HCT116 (cell line): ENCODE data around the gene MRPL21. TPM values are rescaled to one million over a fixed set of nuclear protein-coding genes. Genes with fewer than 3 reads are reported as not detected.

Experiments used
- ATAC-seq: fragments of 200-7000 bp; cut with Tn5 transposase; 2 replicates; pipeline ENCODE4 v1.9.1; 2020; ENCODE audit warnings: mild to moderate bottlenecking, moderate library complexity
- BruUV-seq: library from RNA; stranded (reverse); fragments of 400-500 nt; replicated peaks from 2 replicates; lab custom pipeline; 2021; lab: Mats Ljungman, UMichigan
- CTCF ChIA-PET: fragments of 300-600 bp; sonication (Branson Sonifier 250); formaldehyde crosslinking; loops from one replicate; lab custom pipeline; 2021; ENCODE audit warnings: antibody characterized with exemption; lab: Charles Lee
- POLR2A ChIA-PET: fragments of 300-600, 350-600 bp; sonication (Branson Sonifier 250); formaldehyde crosslinking; loops from one replicate; lab custom pipeline; 2021; ENCODE audit warnings: antibody characterized with exemption; lab: Charles Lee
- RAD21 ChIA-PET, 2 experiments: fragments of 300-600 bp; sonication (Branson Sonifier 250); formaldehyde crosslinking; loops; one replicate each; lab custom pipeline; 2023; ENCODE audit warnings: low total read pairs in 2 of 2; ENCODE audit not compliant: uncharacterized antibody in 2 of 2, unreplicated experiment in 2 of 2, low non-redundant PET in 1 of 2; lab: Charles Lee
- DNase-seq: peaks from one replicate; pipeline ENCODE4 v3.0.0-alpha.2; 2010; ENCODE audit warnings: low read depth, low spot score
- H2AFZ ChIP-seq: fragments of 200-600 bp; shearing (Covaris generic), sonication (generic); 2 replicates; pipeline ENCODE4 v1.6.1; 2017; ENCODE audit warnings: low read depth, mixed run types, mixed read lengths, antibody characterized with exemption, low read length; ENCODE audit not compliant: poor library complexity, severe bottlenecking
- H3K27ac ChIP-seq: 2 replicates; pipeline ENCODE4 v1.5.1; 2012; ENCODE audit warnings: low read depth, low read length
- H3K27me3 ChIP-seq: fragments of 200-600 bp; sonication (generic); 2 replicates; pipeline ENCODE4 v1.6.1; 2016; ENCODE audit warnings: mixed run types, low read length, mixed read lengths; ENCODE audit not compliant: insufficient read depth
- H3K36me3 ChIP-seq, 2 experiments: fragments of 200-500 bp in 1 of 2; fragments of 200-600 bp in 1 of 2; sonication (Bioruptor generic) in 1 of 2; sonication (generic) in 1 of 2; 2 replicates each; pipeline versions ENCODE4 v1.5.1 to v1.6.1; 2014 to 2016; ENCODE audit warnings: low read length in 2 of 2, inconsistent platforms in 1 of 2, mixed read lengths in 1 of 2, mixed run types in 1 of 2; ENCODE audit not compliant: insufficient read depth in 2 of 2, control insufficient read depth in 1 of 2
- H3K4me1 ChIP-seq, 2 experiments: fragments of 200-600 bp in 1 of 2; sonication (generic) in 1 of 2; 2 replicates each; pipeline versions ENCODE4 v1.5.1 to v1.6.1; 2012 to 2017; ENCODE audit warnings: low read length in 2 of 2, inconsistent platforms in 1 of 2, mild to moderate bottlenecking in 1 of 2, mixed read lengths in 1 of 2, mixed run types in 1 of 2, moderate library complexity in 1 of 2; ENCODE audit not compliant: insufficient read depth in 2 of 2, control insufficient read depth in 1 of 2
- H3K4me2 ChIP-seq: fragments of 200-600 bp; sonication (generic); 2 replicates; pipeline ENCODE4 v1.6.1; 2017; ENCODE audit warnings: mixed run types, low read length, mixed read lengths
- H3K4me3 ChIP-seq, 2 experiments: fragments of 200-600 bp in 1 of 2; sonication (generic) in 1 of 2; replicated peaks in 1 of 2; 2 replicates each; pipeline ENCODE4 v1.5.1; 2011 to 2016; ENCODE audit warnings: low read length in 2 of 2, control low read depth in 1 of 2, low read depth in 1 of 2, mild to moderate bottlenecking in 1 of 2, mixed read lengths in 1 of 2, mixed run types in 1 of 2
- H3K79me2 ChIP-seq: fragments of 200-600 bp; sonication (generic); 2 replicates; pipeline ENCODE4 v1.6.1; 2017; ENCODE audit warnings: mild to moderate bottlenecking, mixed run types, low read length, moderate library complexity, mixed read lengths; ENCODE audit not compliant: insufficient read depth
- H3K9ac ChIP-seq: fragments of 200-600 bp; sonication (generic); 2 replicates; pipeline ENCODE4 v1.6.1; 2016; ENCODE audit warnings: low read length, mixed read lengths
- H3K9me2 ChIP-seq: fragments of 200-600 bp; sonication (generic), shearing (Covaris generic); 2 replicates; pipeline ENCODE4 v1.6.1; 2017; ENCODE audit warnings: mixed run types, mild to moderate bottlenecking, moderate library complexity; ENCODE audit not compliant: insufficient read depth
- H3K9me3 ChIP-seq, 2 experiments: fragments of 200-500 bp in 1 of 2; fragments of 200-600 bp in 1 of 2; sonication (Bioruptor generic) in 1 of 2; sonication (generic) in 1 of 2; 2 replicates each; pipeline ENCODE4 v1.6.1; 2014 to 2017; ENCODE audit warnings: low read length in 2 of 2, mixed read lengths in 2 of 2, inconsistent platforms in 1 of 2, low read depth in 1 of 2, mild to moderate bottlenecking in 1 of 2, mixed run types in 1 of 2, moderate library complexity in 1 of 2; ENCODE audit not compliant: control insufficient read depth in 1 of 2, insufficient read depth in 1 of 2
- H4K20me1 ChIP-seq: fragments of 200-600 bp; sonication (generic), shearing (Covaris generic); 2 replicates; pipeline ENCODE4 v1.6.1; 2017; ENCODE audit warnings: mixed run types, mild to moderate bottlenecking, moderate library complexity; ENCODE audit not compliant: insufficient read depth
- EGR1 ChIP-seq: IDR thresholded peaks from 2 replicates; pipeline ENCODE4 v1.6.1; 2012; ENCODE audit warnings: low read depth
- ELF1 ChIP-seq: IDR thresholded peaks from 2 replicates; pipeline ENCODE4 v1.6.1; 2012; ENCODE audit warnings: low read depth, borderline replicate concordance
- EZH2 ChIP-seq: fragments of 200-600 bp; sonication (generic); IDR thresholded peaks from 2 replicates; pipeline ENCODE4 v1.6.1; 2017; ENCODE audit warnings: antibody characterized with exemption, mixed run types
- EZH2phosphoT487 ChIP-seq: fragments of 200-600 bp; IDR thresholded peaks from 2 replicates; pipeline ENCODE4 v1.6.1; 2018; ENCODE audit warnings: antibody characterized with exemption, borderline replicate concordance
- MAX ChIP-seq: IDR thresholded peaks from 2 replicates; pipeline ENCODE4 v1.6.1; 2012
- POLR2A ChIP-seq: IDR thresholded peaks from 2 replicates; pipeline ENCODE4 v1.7.0; 2011; ENCODE audit warnings: borderline replicate concordance; ENCODE audit not compliant: insufficient read depth, insufficient read length; ENCODE audit errors: extremely low read depth
- POLR2AphosphoS5 ChIP-seq: IDR thresholded peaks from 2 replicates; pipeline ENCODE4 v1.6.1; 2011; ENCODE audit warnings: mild to moderate bottlenecking, low read depth, low read length, moderate library complexity
- REST ChIP-seq: IDR thresholded peaks from 2 replicates; pipeline ENCODE4 v1.6.1; 2012; ENCODE audit warnings: low read depth
- SIN3A ChIP-seq: IDR thresholded peaks from 2 replicates; pipeline ENCODE4 v1.6.1; 2012; ENCODE audit warnings: low read depth
- SP1 ChIP-seq: IDR thresholded peaks from 2 replicates; pipeline ENCODE4 v1.6.1; 2012; ENCODE audit warnings: low read depth
- TCF7L2 ChIP-seq: IDR thresholded peaks from 2 replicates; pipeline ENCODE4 v1.7.0; 2011; ENCODE audit warnings: borderline replicate concordance, inconsistent platforms; ENCODE audit not compliant: insufficient read depth, insufficient read length; ENCODE audit errors: extremely low read depth
- YY1 ChIP-seq: IDR thresholded peaks from 2 replicates; pipeline ENCODE4 v1.6.1; 2011; ENCODE audit warnings: low read length, low read depth, moderate library complexity, mild to moderate bottlenecking; ENCODE audit not compliant: insufficient replicate concordance; ENCODE audit errors: extremely low read depth
- ZBTB33 ChIP-seq: IDR thresholded peaks from 2 replicates; pipeline ENCODE4 v1.6.1; 2011; ENCODE audit warnings: mild to moderate bottlenecking, low read length, moderate library complexity; ENCODE audit not compliant: insufficient replicate concordance; ENCODE audit errors: extremely low read depth
- ZNF274 ChIP-seq: fragments of 200-500 bp; sonication (Bioruptor generic); IDR thresholded peaks from 2 replicates; pipeline ENCODE4 v1.6.1; 2014; ENCODE audit warnings: mild to moderate bottlenecking, low read depth, low read length, inconsistent platforms
- intact Hi-C: fragments of 100-400 bp; cut with micrococcal nuclease; formaldehyde crosslinking; loops from 2 replicates; pipeline ENCODE4 v1.10.0; 2022
- total RNA-seq: library from RNA; stranded (reverse); gene quantifications from one replicate; pipeline ENCODE4 v1.2.1, GENCODE V29; 2021; ENCODE audit not compliant: unreplicated experiment

Gene MRPL21
- total RNA-seq, 1 experiment from 2014 or later = 90.2 TPM

GRCh38 chr11:68939583-68940555 is 36.2 kb upstream of the MRPL21 start:
- BruUV-seq = no TSS peak
- Histone ChIP-seq H3K79me2 (no peaks in the 10 kb centered on the region), H4K20me1 (no peaks in the 10 kb centered on the region), H3K4me1 (no peaks in the 10 kb centered on the region), H3K9ac (no peak overlapping the region), H3K27me3 (no peaks in the 10 kb centered on the region), H3K4me2 (no peak overlapping the region), H3K27ac (no peak overlapping the region), H3K36me3 (peaks cover 11 to 16% of the 10 kb centered on the region in 2 experiments; a peak in 2 of 4 replicates), H3K9me3 (no peaks in the 10 kb centered on the region), H3K4me3 (no peak overlapping the region), H3K9me2 (no peaks in the 10 kb centered on the region), H2AFZ (no peak overlapping the region)
- DNase-seq (no peak), ATAC-seq (no peak; the same call in 1 of the 2 replicates)
- TF ChIP-seq SP1 = no peak
- TF ChIP-seq TCF7L2 = no peak
- TF ChIP-seq REST = no peak
- TF ChIP-seq YY1 = no peak
- no peak for TF ChIP-seq SIN3A
- TF ChIP-seq MAX = no peak
- no peak for TF ChIP-seq POLR2AphosphoS5
- no peak for TF ChIP-seq ZNF274
- TF ChIP-seq ZBTB33 = no peak
- TF ChIP-seq EZH2 = no peak
- TF ChIP-seq POLR2A = no peak
- no peak for TF ChIP-seq ELF1
- TF ChIP-seq EZH2phosphoT487 = no peak
- TF ChIP-seq EGR1 = no peak
- intact Hi-C loops = no loop called here
- CTCF ChIA-PET = no interaction called here
- RAD21 ChIA-PET = no interaction called here
- POLR2A ChIA-PET = no interaction called here
